Activated naive CD8-positive, alpha-beta T cell (primary cell): Measurements from ENCODE around the gene HELZ2.

Experiments
- H3K27ac Mint-ChIP-seq: one replicate; pipeline ENCODE4 v1.8.0; 2021; ENCODE audit warnings: mixed read lengths
- H3K27me3 Mint-ChIP-seq: one replicate; pipeline ENCODE4 v1.8.0; 2021; ENCODE audit warnings: mixed read lengths
- H3K36me3 Mint-ChIP-seq: one replicate; pipeline ENCODE4 v1.8.0; 2021; ENCODE audit warnings: mixed read lengths
- H3K4me1 Mint-ChIP-seq: one replicate; pipeline ENCODE4 v1.8.0; 2021; ENCODE audit warnings: low read depth, mixed read lengths
- H3K4me3 Mint-ChIP-seq: one replicate; pipeline ENCODE4 v1.8.0; 2021; ENCODE audit warnings: mild to moderate bottlenecking, mixed read lengths
- H3K9me3 Mint-ChIP-seq: one replicate; pipeline ENCODE4 v1.8.0; 2021; ENCODE audit warnings: low read depth, mixed read lengths

HELZ2 gene

DNA sequence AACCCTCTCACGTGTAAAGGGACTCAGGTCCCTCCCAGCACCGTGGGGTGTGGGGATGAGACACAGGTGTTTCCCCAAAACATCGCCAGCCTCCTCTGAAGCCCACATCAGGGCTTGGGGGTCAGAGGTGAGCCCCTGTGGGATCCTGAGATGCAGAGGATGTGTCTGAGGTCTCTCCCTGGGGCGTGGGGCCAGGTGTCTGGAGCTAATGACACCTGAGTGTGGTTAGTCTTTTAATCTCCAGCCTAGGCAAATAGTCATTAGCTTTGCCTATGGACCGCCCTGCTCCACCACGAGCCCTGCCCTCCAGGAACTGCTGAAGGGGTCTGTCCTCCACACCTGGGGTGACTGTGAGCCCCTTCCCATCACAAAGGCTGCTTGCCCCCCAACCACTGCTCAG lies 28.2 kb downstream of the HELZ2 start:
- Mint-ChIP-seq H3K4me3 (no peak overlapping the region), H3K4me1 (peaks cover 4% of the 10 kb centered on the region), H3K27me3 (no peaks in the 10 kb centered on the region), H3K36me3 (no peaks in the 10 kb centered on the region), H3K9me3 (no peaks in the 10 kb centered on the region), H3K27ac (no peak overlapping the region)

- H3K9me3 Mint-ChIP-seq, result no peaks in the 10 kb centered on the region
- no peaks in the 10 kb centered on the region for H3K36me3 Mint-ChIP-seq
- H3K27ac Mint-ChIP-seq, result no peak overlapping the region
- H3K4me3 Mint-ChIP-seq, result no peak overlapping the region
- peaks cover 4% of the 10 kb centered on the region for H3K4me1 Mint-ChIP-seq
- H3K27me3 Mint-ChIP-seq, result no peaks in the 10 kb centered on the region
Observed at GRCh38 chr20:63544958-63545516, 29.0 kb downstream of the HELZ2 start.

DNA sequence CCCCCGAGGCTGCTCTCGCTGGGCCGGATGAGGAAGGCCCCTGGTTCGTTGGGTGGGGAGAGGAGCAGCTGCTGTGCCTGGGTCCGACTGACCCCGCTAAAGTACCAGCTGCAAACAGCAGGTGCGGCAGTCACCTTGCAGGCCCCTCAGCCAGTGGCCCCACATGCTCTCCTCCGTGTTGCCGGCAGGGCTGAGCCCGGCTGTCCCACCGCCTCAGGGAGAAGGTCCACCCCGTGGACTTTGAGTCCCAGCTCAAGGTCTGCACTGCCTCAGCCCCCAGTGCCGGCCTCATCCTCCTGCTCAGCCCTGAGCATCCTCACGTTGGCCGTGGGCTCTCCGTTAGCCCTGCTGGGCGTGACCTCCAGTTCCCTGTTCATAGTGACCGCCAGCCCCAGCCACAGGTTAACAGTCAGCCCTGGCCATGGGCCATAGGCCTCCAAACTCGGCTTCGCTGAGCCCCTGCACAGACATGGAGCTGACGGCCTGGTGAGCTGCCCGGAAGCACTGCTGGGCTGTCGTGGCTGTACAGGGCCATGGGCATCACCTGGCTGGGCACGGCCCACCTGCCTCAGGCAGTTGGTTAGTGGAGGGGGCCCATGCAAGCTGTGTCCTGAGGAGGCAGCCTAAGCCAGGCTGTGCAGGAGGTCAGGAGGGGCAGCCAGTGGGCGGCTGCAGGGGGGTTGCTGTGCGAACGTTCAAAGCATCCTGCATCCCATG lies 29.6 kb downstream of the HELZ2 start:
- no peak overlapping the region for H3K27ac Mint-ChIP-seq
- no peaks in the 10 kb centered on the region for H3K9me3 Mint-ChIP-seq
- no peaks in the 10 kb centered on the region for H3K27me3 Mint-ChIP-seq
- H3K4me1 Mint-ChIP-seq, result peaks cover 2% of the 10 kb centered on the region
- H3K36me3 Mint-ChIP-seq, result no peaks in the 10 kb centered on the region
- H3K4me3 Mint-ChIP-seq, result no peak overlapping the region

DNA sequence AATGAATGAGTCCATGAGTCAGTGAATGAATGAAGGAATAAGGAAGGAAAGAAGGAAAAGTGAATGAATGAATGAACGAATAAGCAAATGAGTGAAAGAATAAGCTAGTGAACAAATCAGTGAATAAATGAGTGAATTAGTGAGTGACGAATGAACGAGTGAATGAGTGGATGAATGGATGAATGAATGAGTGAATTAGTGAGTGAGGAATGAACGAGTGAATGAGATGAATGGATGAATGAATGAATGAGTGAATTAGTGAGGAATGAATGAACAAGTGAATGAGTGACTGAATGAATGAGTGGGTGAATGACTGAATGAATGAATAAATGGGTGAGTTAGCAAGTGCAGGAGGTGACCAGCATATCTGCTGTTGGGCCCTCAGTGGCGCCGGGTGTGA lies 30.3 kb downstream of the HELZ2 start:
- H3K27ac Mint-ChIP-seq, result no peak overlapping the region
- H3K27me3 Mint-ChIP-seq, result no peaks in the 10 kb centered on the region
- no peaks in the 10 kb centered on the region for H3K36me3 Mint-ChIP-seq
- no peaks in the 10 kb centered on the region for H3K4me1 Mint-ChIP-seq
- H3K4me3 Mint-ChIP-seq, result no peak overlapping the region
- no peaks in the 10 kb centered on the region for H3K9me3 Mint-ChIP-seq

DNA sequence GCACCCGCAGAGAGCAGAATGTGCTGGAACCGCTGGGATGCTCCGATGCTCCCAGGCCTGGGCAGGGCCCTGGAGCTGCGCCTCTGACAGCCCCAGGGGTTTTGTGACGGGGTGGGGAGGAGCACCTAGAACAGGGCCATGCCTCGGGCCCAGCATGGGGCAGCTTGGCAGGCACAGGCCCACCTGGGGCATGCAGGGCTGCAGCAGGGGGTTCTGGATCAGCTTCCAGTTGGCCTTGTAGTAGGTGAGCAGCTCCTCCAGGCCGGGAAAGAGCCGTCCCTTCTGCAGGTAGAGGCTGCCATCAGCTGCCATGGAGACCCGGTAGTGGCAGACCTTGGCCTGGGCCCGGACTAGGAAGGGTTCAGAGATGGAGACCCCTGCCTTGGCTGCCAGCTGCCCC lies 30.9 kb downstream of the HELZ2 start:
- Mint-ChIP-seq H3K36me3 (no peaks in the 10 kb centered on the region), H3K27ac (no peak overlapping the region), H3K4me1 (no peaks in the 10 kb centered on the region), H3K4me3 (no peak overlapping the region), H3K27me3 (no peaks in the 10 kb centered on the region), H3K9me3 (no peaks in the 10 kb centered on the region)

- H3K36me3 Mint-ChIP-seq, result no peaks in the 10 kb centered on the region
- H3K9me3 Mint-ChIP-seq, result no peaks in the 10 kb centered on the region
- H3K27me3 Mint-ChIP-seq, result no peaks in the 10 kb centered on the region
- no peak overlapping the region for H3K27ac Mint-ChIP-seq
- no peaks in the 10 kb centered on the region for H3K4me1 Mint-ChIP-seq
- no peak overlapping the region for H3K4me3 Mint-ChIP-seq
Observed at GRCh38 chr20:63542696-63543095, 31.3 kb downstream of the HELZ2 start.

GRCh38 chr20:63542031-63542559 lies 31.9 kb downstream of the HELZ2 start:
- Mint-ChIP-seq H3K4me3 (no peak overlapping the region), H3K36me3 (no peaks in the 10 kb centered on the region), H3K4me1 (no peaks in the 10 kb centered on the region), H3K9me3 (no peaks in the 10 kb centered on the region), H3K27ac (no peak overlapping the region), H3K27me3 (no peaks in the 10 kb centered on the region)

DNA sequence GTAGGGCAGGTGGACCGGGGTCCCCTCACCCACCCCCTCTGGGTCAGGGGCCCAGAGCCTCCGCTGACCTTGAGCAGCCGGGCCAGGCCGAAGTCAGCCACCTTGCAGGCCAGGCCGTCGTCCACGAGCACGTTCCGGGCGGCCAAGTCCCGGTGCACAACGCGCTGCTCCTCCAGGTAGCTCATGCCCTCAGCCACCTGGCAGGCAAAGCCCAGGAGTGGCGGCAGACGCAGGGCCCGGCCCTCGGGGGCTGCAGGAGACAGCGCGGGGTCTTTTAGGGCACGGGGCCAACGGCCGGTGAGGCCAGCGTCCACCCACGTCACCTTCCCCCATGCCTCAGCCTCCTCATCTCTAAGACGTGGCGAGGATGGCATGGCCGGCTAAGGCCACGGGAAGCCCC lies 32.7 kb downstream of the HELZ2 start:
- no peak overlapping the region for H3K27ac Mint-ChIP-seq
- no peaks in the 10 kb centered on the region for H3K27me3 Mint-ChIP-seq
- peaks cover under 1% of the 10 kb centered on the region for H3K4me1 Mint-ChIP-seq
- no peaks in the 10 kb centered on the region for H3K36me3 Mint-ChIP-seq
- no peaks in the 10 kb centered on the region for H3K9me3 Mint-ChIP-seq
- no peak overlapping the region for H3K4me3 Mint-ChIP-seq

- H3K27me3 Mint-ChIP-seq, result no peaks in the 10 kb centered on the region
- H3K36me3 Mint-ChIP-seq, result no peaks in the 10 kb centered on the region
- no peak overlapping the region for H3K4me3 Mint-ChIP-seq
- H3K9me3 Mint-ChIP-seq, result no peaks in the 10 kb centered on the region
- no peak overlapping the region for H3K27ac Mint-ChIP-seq
- H3K4me1 Mint-ChIP-seq, result peaks cover 2% of the 10 kb centered on the region
Observed at GRCh38 chr20:63540417-63541186, 33.4 kb downstream of the HELZ2 start.

- peaks cover 2% of the 10 kb centered on the region for H3K4me1 Mint-ChIP-seq
- H3K36me3 Mint-ChIP-seq, result no peaks in the 10 kb centered on the region
Observed at GRCh38 chr20:63539441-63540370, 34.3 kb downstream of the HELZ2 start.

GRCh38 chr20:63539092-63539430 lies 35.0 kb downstream of the HELZ2 start:
- Mint-ChIP-seq H3K4me1 (peaks cover 2% of the 10 kb centered on the region), H3K27ac (no peak overlapping the region), H3K4me3 (no peak overlapping the region), H3K27me3 (no peaks in the 10 kb centered on the region), H3K36me3 (no peaks in the 10 kb centered on the region), H3K9me3 (no peaks in the 10 kb centered on the region)

More at GRCh38 chr20:63539441-63540370, 34.3 kb downstream of the HELZ2 start:
- Mint-ChIP-seq H3K27me3 (no peaks in the 10 kb centered on the region), H3K27ac (no peak overlapping the region), H3K4me3 (no peak overlapping the region), H3K9me3 (no peaks in the 10 kb centered on the region)

DNA sequence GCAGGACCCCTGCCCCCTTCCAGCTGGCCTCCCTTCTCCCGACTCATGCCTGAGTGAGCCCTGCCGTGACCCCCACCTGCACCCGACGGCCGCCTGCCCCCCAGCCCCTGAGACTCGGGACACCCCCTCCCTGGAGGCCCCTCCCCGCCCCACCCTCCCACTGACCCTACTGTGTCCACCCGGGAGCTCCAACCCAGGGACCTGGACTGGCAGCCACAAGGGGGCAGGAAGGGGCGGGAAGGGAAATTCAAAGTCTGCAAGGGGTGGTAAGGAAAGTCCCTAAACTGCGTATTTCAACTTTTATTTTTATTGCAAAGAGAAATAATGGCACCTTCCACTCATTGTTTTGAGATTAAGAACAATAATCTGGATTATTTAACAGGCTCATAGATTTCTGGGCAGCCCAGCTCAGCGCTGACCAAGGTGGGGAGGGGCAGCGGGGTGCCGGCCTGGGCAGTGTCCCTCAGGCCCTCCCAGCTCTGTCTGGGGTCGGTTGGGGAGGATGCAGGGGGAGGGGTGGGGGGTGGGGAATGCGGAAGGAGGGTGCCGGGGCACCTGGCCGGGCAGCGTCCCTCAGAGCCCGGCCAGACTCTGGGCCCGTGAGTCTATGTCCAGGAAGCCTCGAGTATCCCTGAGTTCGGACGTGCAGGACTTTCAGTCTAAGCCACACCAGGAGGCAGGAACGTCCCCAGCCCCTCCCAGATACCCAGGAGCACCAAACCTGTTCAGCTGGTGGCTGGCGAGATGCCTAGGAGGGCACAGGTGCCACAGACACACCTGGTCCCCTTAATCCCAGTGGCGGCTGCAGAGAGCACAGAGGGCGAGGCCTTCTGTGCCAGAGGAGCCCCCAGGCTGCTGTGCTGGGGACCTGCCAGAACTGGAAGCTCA lies 35.6 kb downstream of the HELZ2 start:
- no peaks in the 10 kb centered on the region for H3K9me3 Mint-ChIP-seq
- H3K27ac Mint-ChIP-seq, result no peak overlapping the region
- H3K36me3 Mint-ChIP-seq, result no peaks in the 10 kb centered on the region
- peaks cover 2% of the 10 kb centered on the region for H3K4me1 Mint-ChIP-seq
- H3K27me3 Mint-ChIP-seq, result no peaks in the 10 kb centered on the region
- no peak overlapping the region for H3K4me3 Mint-ChIP-seq

GRCh38 chr20:63537525-63538203 lies 36.4 kb downstream of the HELZ2 start:
- no peaks in the 10 kb centered on the region for H3K9me3 Mint-ChIP-seq
- H3K27me3 Mint-ChIP-seq, result no peaks in the 10 kb centered on the region
- H3K4me3 Mint-ChIP-seq, result peak overlapping the region; percentile 71
- no peak overlapping the region for H3K27ac Mint-ChIP-seq
- H3K4me1 Mint-ChIP-seq, result peaks cover 2% of the 10 kb centered on the region
- no peaks in the 10 kb centered on the region for H3K36me3 Mint-ChIP-seq
